ENCODE measurements around the gene ESF1.

Gene ESF1

GRCh38 chr20:13813910-13814309, 29.2 kb upstream of the ESF1 start:
- Histone ChIP-seq H3K4me1 (ENCODE audit: control insufficient read depth, insufficient read depth, low read length) (no peaks in the 10 kb centered on the region), H3K36me3 (ENCODE audit: control insufficient read depth in 2 of 2, insufficient read depth in 1 of 2, low read length in 2 of 2) (peaks cover 52 to 95% of the 10 kb centered on the region in 2 experiments), H3K9me3 (ENCODE audit: control insufficient read depth, insufficient read depth, low read depth, low read length) (no peaks in the 10 kb centered on the region), H3K4me3 (ENCODE audit: low read depth, low read length) (no peak overlapping the region), H3K27ac (ENCODE audit: extremely low read depth, low read depth, low read length) (no peak overlapping the region)
- TF ChIP-seq RBAK (tag by site-specific recombination; IDR thresholded peaks at IDR 0.05): no peak
- TF ChIP-seq ZNF521 (tag by site-specific recombination; IDR thresholded peaks at IDR 0.05): no peak
- no peak for TF ChIP-seq ZNF274 (IDR thresholded peaks at IDR 0.05; ENCODE audit: low read length)
- no peak for TF ChIP-seq ZNF274 (tag by site-specific recombination; IDR thresholded peaks at IDR 0.05; ENCODE audit: borderline replicate concordance)
- TF ChIP-seq ZNF792 (tag by site-specific recombination; IDR thresholded peaks at IDR 0.05): no peak
- TF ChIP-seq REPIN1 (tag by site-specific recombination; IDR thresholded peaks at IDR 0.05; ENCODE audit: low read depth): no peak
- no peak for TF ChIP-seq ZBTB48 (tag by site-specific recombination; IDR thresholded peaks at IDR 0.05)
- TF ChIP-seq ZNF76 (tag by site-specific recombination; IDR thresholded peaks at IDR 0.05; ENCODE audit: borderline replicate concordance, low read depth): no peak
- no peak for TF ChIP-seq ZNF701 (tag by site-specific recombination; IDR thresholded peaks at IDR 0.05)
- no peak for TF ChIP-seq MZF1 (tag by site-specific recombination; IDR thresholded peaks at IDR 0.05; ENCODE audit: borderline replicate concordance)
- TF ChIP-seq ZNF132 (tag by site-specific recombination; IDR thresholded peaks at IDR 0.05; ENCODE audit: borderline replicate concordance): no peak
- no peak for TF ChIP-seq GFI1B (tag by site-specific recombination; IDR thresholded peaks at IDR 0.05)
- no peak for TF ChIP-seq ZNF221 (tag by site-specific recombination; IDR thresholded peaks at IDR 0.05; ENCODE audit: borderline replicate concordance)
- TF ChIP-seq ZEB2 (tag by site-specific recombination; IDR thresholded peaks at IDR 0.05): no peak
- no peak for TF ChIP-seq ZSCAN30 (tag by site-specific recombination; IDR thresholded peaks at IDR 0.05)
- TF ChIP-seq ZNF335 (tag by site-specific recombination; conservative IDR thresholded peaks at IDR 0.05): no peak
- no peak for TF ChIP-seq ZNF626 (tag by site-specific recombination; IDR thresholded peaks at IDR 0.05)
- no peak for TF ChIP-seq ZNF513 (tag by site-specific recombination; IDR thresholded peaks at IDR 0.05)
- ChIA-PET POLR2A (no interaction called here), CTCF (no interaction called here)

GRCh38 chr20:13810446-13810845, 25.7 kb upstream of the ESF1 start:
- peaks cover 59 to 97% of the 10 kb centered on the region in 2 experiments for H3K36me3 ChIP-seq (ENCODE audit: control insufficient read depth in 2 of 2, insufficient read depth in 1 of 2, low read length in 2 of 2)
- no peaks in the 10 kb centered on the region for H3K9me3 ChIP-seq (ENCODE audit: control insufficient read depth, insufficient read depth, low read depth, low read length)
- POLR2A ChIA-PET: no interaction called here
- CTCF ChIA-PET: interaction anchor here (0.7 to 2.0 kb wide), 2 partner anchors 10 to 320 kb away, joined by 5 to 10 read pairs; no protein-coding TSS in a partner anchor
- no peaks in the 10 kb centered on the region for H3K4me1 ChIP-seq (ENCODE audit: control insufficient read depth, insufficient read depth, low read length)
- no peak overlapping the region for H3K4me3 ChIP-seq (ENCODE audit: low read depth, low read length)
- H3K27ac ChIP-seq (ENCODE audit: extremely low read depth, low read depth, low read length): no peak overlapping the region
- TF ChIP-seq ZNF335 (tag by site-specific recombination; conservative IDR thresholded peaks at IDR 0.05) (no peak), ZSCAN16 (tag by site-specific recombination; IDR thresholded peaks at IDR 0.05) (no peak), INSM2 (tag by site-specific recombination; IDR thresholded peaks at IDR 0.05) (no peak), ZNF37A (tag by site-specific recombination; IDR thresholded peaks at IDR 0.05) (no peak), ZNF626 (tag by site-specific recombination; IDR thresholded peaks at IDR 0.05) (no peak), ZNF26 (tag by site-specific recombination; IDR thresholded peaks at IDR 0.05) (no peak), TCF7L2 (IDR thresholded peaks at IDR 0.05; ENCODE audit: borderline replicate concordance, low read depth, low read length) (no peak), ZNF132 (tag by site-specific recombination; IDR thresholded peaks at IDR 0.05; ENCODE audit: borderline replicate concordance) (no peak), ZFP3 (tag by site-specific recombination; IDR thresholded peaks at IDR 0.05; ENCODE audit: low read depth) (no peak), ZNF555 (tag by site-specific recombination; conservative IDR thresholded peaks at IDR 0.05) (no peak), ZBTB49 (tag by site-specific recombination; IDR thresholded peaks at IDR 0.05; ENCODE audit: low read depth) (no peak), ZNF423 (tag by site-specific recombination; IDR thresholded peaks at IDR 0.05) (no peak)
